LNCAP (cell line): ENCODE results near the gene WDR81.

Experiments
- TF ChIP-seq, protein P1 (sequence below): fragments of 450-650 bp; IDR thresholded peaks from 2 replicates; pipeline ENCODE4 v1.5.1; 2017; ENCODE audit warnings: mild to moderate bottlenecking

Gene WDR81

DNA sequence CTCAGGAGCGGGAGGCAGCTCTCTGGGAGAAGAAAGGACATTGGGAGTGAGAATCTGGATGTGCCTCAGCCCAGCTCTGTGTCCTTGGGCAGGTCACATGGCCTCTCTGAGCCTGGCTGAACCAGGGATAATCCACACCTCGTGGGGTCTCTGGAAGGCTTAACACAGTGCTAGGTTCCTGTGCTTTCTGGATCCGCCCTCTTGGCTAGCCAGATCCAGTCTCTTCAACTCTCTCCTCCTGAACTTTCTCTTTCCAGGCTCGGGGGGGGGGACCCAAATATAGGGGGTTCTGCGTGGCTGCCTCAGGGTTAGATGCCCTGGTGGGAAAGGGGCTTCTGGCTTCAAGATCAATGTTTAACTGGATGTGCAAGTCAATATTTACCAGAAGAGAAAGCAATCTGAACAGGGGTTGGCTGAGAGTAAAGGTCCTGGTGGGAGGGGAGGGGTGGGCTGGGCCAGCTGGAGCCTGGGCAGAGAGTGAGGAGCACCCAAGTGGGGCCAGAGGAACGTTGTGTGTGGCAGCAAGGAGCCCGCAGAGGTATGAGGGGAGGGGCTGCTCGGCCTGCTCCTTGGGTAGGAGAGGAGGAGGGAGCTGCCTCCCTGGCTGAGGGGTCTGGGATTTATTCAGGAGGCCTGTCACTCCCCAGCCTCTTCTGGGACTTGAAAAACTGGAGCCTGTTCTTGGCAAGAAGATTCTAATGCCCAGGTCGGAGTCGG, 18.0 kb downstream of the WDR81 start, which contains the start of gene SERPINF2:
Gene SERPINF2, plus strand, starts transcription at position 501 of the 717 bp plus-strand sequence. CDS start 2,125 bp downstream, outside the sequence.
- TF ChIP-seq, protein P1, sequence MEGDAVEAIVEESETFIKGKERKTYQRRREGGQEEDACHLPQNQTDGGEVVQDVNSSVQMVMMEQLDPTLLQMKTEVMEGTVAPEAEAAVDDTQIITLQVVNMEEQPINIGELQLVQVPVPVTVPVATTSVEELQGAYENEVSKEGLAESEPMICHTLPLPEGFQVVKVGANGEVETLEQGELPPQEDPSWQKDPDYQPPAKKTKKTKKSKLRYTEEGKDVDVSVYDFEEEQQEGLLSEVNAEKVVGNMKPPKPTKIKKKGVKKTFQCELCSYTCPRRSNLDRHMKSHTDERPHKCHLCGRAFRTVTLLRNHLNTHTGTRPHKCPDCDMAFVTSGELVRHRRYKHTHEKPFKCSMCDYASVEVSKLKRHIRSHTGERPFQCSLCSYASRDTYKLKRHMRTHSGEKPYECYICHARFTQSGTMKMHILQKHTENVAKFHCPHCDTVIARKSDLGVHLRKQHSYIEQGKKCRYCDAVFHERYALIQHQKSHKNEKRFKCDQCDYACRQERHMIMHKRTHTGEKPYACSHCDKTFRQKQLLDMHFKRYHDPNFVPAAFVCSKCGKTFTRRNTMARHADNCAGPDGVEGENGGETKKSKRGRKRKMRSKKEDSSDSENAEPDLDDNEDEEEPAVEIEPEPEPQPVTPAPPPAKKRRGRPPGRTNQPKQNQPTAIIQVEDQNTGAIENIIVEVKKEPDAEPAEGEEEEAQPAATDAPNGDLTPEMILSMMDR: no peak

DNA sequence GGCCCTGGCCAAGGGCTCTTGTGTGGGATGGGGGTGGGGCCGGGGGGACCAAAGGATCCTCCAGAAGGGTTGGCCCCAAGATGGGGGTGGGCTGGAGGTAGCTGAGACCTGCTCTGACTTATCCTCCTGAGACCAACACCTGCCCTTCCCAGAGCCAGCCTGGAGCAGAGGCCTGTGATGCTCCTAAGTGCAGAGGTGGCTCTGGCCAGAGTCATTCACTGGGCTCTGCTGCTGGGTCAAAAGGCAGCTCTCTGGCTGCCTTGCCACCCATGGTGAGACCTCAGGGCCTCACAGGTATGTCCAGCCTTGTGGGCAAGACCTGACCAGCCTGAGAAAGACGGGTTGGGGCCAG, 18.6 kb downstream of the WDR81 start:
- TF ChIP-seq, protein P1: no peak

DNA sequence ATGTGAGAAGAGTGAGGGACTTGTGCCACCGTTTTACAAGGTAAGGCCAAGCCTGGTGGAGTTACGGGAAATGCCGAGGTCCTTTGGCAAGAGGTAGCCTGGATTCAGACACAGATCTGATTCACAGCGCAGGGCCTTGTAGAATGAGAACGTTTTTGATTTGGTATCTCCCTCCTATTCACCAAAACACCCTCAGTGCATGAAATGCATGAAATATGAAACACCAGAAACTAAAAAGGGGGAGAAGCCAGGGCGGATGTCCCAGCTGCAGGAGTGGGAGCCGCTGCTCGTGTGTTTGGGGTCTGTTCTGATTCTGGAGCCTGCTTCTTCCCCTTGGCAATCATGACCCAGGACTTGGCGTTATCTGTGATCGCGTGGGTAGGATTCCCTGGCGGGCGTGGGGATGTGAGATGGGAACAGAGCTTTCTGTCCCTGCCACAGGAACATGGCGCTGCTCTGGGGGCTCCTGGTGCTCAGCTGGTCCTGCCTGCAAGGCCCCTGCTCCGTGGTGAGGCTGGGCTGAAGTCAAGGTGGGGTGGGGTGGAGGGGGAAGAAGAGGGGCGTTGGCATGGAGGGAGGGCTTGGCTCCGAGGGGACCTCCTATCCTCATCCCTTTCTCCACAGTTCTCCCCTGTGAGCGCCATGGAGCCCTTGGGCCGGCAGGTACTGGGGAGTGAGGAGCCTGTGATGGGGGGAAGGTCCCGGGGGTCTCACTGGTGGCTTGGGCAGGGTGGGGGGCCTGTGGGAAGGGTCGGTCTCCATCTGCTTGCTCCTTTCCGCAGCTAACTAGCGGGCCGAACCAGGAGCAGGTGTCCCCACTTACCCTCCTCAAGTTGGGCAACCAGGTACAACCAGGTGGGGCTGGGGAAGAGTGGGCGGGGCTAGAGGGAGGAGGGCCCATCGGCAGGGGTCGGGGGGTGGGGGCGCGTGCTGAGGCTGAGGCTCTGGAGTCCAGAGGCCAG, 20.3 kb downstream of the WDR81 start:
- TF ChIP-seq, protein P1: no peak

DNA sequence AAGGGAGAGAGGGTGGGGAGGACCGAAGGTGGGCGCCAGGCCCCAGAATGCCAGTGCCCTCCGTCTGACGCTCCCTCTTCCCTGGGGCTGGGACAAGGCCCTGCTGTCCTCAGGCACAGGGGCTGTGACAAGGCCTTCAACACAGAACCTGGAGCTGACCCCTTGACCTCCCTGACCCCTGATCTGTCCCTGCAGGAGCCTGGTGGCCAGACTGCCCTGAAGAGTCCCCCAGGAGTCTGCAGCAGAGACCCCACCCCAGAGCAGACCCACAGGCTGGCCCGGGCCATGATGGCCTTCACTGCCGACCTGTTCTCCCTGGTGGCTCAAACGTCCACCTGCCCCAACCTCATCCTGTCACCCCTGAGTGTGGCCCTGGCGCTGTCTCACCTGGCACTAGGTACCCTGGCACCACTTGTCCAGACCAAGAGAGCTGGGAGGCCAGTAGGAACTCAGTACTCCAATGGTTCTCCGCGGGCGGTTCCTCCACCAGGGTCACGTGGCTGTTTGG, 21.1 kb downstream of the WDR81 start:
- TF ChIP-seq, protein P1: no peak

DNA sequence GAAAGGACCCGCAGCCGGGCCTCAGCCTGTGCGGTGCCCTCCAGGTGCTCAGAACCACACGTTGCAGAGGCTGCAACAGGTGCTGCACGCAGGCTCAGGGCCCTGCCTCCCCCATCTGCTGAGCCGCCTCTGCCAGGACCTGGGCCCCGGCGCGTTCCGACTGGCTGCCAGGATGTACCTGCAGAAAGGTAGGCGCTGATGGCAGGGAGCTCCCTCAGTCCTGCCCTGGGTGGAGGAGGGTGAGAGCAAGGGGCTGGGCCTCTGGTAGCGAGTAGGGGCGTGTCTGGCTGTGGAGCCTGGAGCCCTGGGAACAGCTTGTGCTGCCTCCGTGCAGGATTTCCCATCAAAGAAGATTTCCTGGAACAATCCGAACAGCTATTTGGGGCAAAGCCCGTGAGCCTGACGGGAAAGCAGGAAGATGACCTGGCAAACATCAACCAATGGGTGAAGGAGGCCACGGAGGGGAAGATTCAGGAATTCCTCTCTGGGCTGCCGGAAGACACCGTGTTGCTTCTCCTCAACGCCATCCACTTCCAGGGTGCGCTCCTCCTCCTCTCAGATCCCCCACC, 22.6 kb downstream of the WDR81 start:
- TF ChIP-seq, protein P1: no peak

DNA sequence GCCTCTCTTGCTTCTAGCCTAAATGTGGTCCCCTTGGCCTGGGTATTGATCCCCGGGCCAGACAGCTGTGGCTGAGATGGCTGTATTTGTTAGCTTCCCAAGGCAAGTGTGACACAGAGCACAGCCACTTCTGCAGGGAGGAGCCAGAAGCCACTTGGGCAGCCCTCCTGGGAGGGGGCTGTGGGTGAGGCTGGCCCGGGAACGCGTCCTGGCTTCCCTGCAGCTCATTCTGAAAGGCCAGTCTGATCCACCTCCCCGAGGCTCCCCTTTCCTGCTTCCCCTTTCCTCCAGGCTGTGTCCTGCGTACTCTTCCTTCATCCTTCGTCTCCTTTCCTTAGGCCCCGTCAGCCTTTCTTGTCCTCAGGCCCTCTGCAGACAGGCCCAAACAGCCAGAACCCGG, 26.1 kb downstream of the WDR81 start:
- TF ChIP-seq, protein P1: no peak
